Measurements from ENCODE around the gene CCR1. TPM values are rescaled to one million over a fixed set of nuclear protein-coding genes. Genes with fewer than 3 reads are reported as not detected.

Gene CCR1
- total RNA-seq, 1 experiment from 2014 or later: 0.10 TPM

- no peak overlapping the region for H2AFZ ChIP-seq (ENCODE audit: low read depth, low read length, poor library complexity, severe bottlenecking)
- ChIA-PET CTCF (no interaction called here), POLR2A (no interaction called here), RAD21 (ENCODE audit: low non-redundant PET in 1 of 2, low total read pairs in 2 of 2, uncharacterized antibody in 2 of 2, unreplicated experiment in 2 of 2) (no interaction called here)
- H3K79me2 ChIP-seq (ENCODE audit: insufficient read depth, low read length): no peaks in the 10 kb centered on the region
- TF ChIP-seq YY1 (IDR thresholded peaks at IDR 0.05; ENCODE audit: extremely low read depth, insufficient replicate concordance, low read depth, low read length) (no peak), MAX (IDR thresholded peaks at IDR 0.05) (no peak), SIN3A (IDR thresholded peaks at IDR 0.05; ENCODE audit: low read depth) (no peak), JUND (IDR thresholded peaks at IDR 0.05) (no peak), ATF3 (IDR thresholded peaks at IDR 0.05) (no peak), ZFX (IDR thresholded peaks at IDR 0.05) (no peak), POLR2A (IDR thresholded peaks at IDR 0.05; ENCODE audit: borderline replicate concordance, extremely low read depth, insufficient read depth, insufficient read length) (no peak)
- H3K4me3 ChIP-seq (replicated peaks in 1 of 2; ENCODE audit: low read depth in 1 of 2, low read length in 2 of 2): no peak overlapping the region
- H3K9me3 ChIP-seq (ENCODE audit: control insufficient read depth in 1 of 2, insufficient read depth in 1 of 2, low read depth in 1 of 2, low read length in 2 of 2): no peaks in the 10 kb centered on the region
- DNase-seq (ENCODE audit: low read depth, low spot score): no peak
- H3K4me1 ChIP-seq (ENCODE audit: control insufficient read depth in 1 of 2, insufficient read depth in 2 of 2, low read length in 2 of 2): peaks cover 0 to 9% of the 10 kb centered on the region in 2 experiments; a peak in 2 of 4 replicates
- no peak overlapping the region for H3K9ac ChIP-seq (ENCODE audit: low read length)
- no TSS peak for BruUV-seq (replicated peaks)
- H3K4me2 ChIP-seq (ENCODE audit: low read length): no peak overlapping the region
- no peaks in the 10 kb centered on the region for H4K20me1 ChIP-seq (ENCODE audit: insufficient read depth)
- no peaks in the 10 kb centered on the region for H3K36me3 ChIP-seq (ENCODE audit: control insufficient read depth in 1 of 2, insufficient read depth in 2 of 2, low read length in 2 of 2)
- ATAC-seq: no peak
- intact Hi-C loops (cut with micrococcal nuclease): no loop called here
- H3K27me3 ChIP-seq (ENCODE audit: insufficient read depth, low read length): no peaks in the 10 kb centered on the region
- H3K9me2 ChIP-seq (ENCODE audit: insufficient read depth): no peaks in the 10 kb centered on the region
- H3K27ac ChIP-seq (ENCODE audit: low read depth, low read length): no peak overlapping the region
Measured at GRCh38 chr3:46205286-46205960, 2.7 kb downstream of the CCR1 start.

GRCh38 chr3:46203681-46204080 lies 4.4 kb downstream of the CCR1 start:
- Histone ChIP-seq H3K4me1 (ENCODE audit: control insufficient read depth in 1 of 2, insufficient read depth in 2 of 2, low read length in 2 of 2) (peaks cover 0 to 9% of the 10 kb centered on the region in 2 experiments; a peak in 2 of 4 replicates), H4K20me1 (ENCODE audit: insufficient read depth) (no peaks in the 10 kb centered on the region), H3K4me2 (ENCODE audit: low read length) (no peak overlapping the region), H3K27ac (ENCODE audit: low read depth, low read length) (no peak overlapping the region), H3K9me3 (ENCODE audit: control insufficient read depth in 1 of 2, insufficient read depth in 1 of 2, low read depth in 1 of 2, low read length in 2 of 2) (no peaks in the 10 kb centered on the region), H3K36me3 (ENCODE audit: control insufficient read depth in 1 of 2, insufficient read depth in 2 of 2, low read length in 2 of 2) (no peaks in the 10 kb centered on the region), H3K9ac (ENCODE audit: low read length) (no peak overlapping the region), H2AFZ (ENCODE audit: low read depth, low read length, poor library complexity, severe bottlenecking) (no peak overlapping the region), H3K4me3 (replicated peaks in 1 of 2; ENCODE audit: low read depth in 1 of 2, low read length in 2 of 2) (no peak overlapping the region), H3K9me2 (ENCODE audit: insufficient read depth) (no peaks in the 10 kb centered on the region), H3K27me3 (ENCODE audit: insufficient read depth, low read length) (no peaks in the 10 kb centered on the region), H3K79me2 (ENCODE audit: insufficient read depth, low read length) (no peaks in the 10 kb centered on the region)
- DNase-seq (ENCODE audit: low read depth, low spot score): no peak
- no peak for ATAC-seq
- ChIA-PET RAD21 (ENCODE audit: low non-redundant PET in 1 of 2, low total read pairs in 2 of 2, uncharacterized antibody in 2 of 2, unreplicated experiment in 2 of 2) (no interaction called here), POLR2A (no interaction called here), CTCF (no interaction called here)
- intact Hi-C loops (cut with micrococcal nuclease): no loop called here
- no peak for TF ChIP-seq POLR2AphosphoS5 (IDR thresholded peaks at IDR 0.05; ENCODE audit: low read depth, low read length)
- TF ChIP-seq CBX3 (IDR thresholded peaks at IDR 0.05; ENCODE audit: low read depth): no peak
- TF ChIP-seq POLR2A (IDR thresholded peaks at IDR 0.05; ENCODE audit: borderline replicate concordance, extremely low read depth, insufficient read depth, insufficient read length): no peak
- no peak for TF ChIP-seq REST (IDR thresholded peaks at IDR 0.05; ENCODE audit: low read depth)
- TF ChIP-seq ZNF274 (IDR thresholded peaks at IDR 0.05; ENCODE audit: low read depth, low read length): no peak
- TF ChIP-seq ATF3 (IDR thresholded peaks at IDR 0.05): no peak
- TF ChIP-seq SIN3A (IDR thresholded peaks at IDR 0.05; ENCODE audit: low read depth): no peak
- no peak for TF ChIP-seq CTCF (IDR thresholded peaks at IDR 0.05 in 2 of 3, conservative IDR thresholded peaks at IDR 0.05 in 1 of 3; ENCODE audit: borderline replicate concordance in 1 of 3, insufficient read depth in 1 of 3, low read depth in 2 of 3, low read length in 2 of 3)
- no peak for TF ChIP-seq SRF (IDR thresholded peaks at IDR 0.05; ENCODE audit: low read depth)
- BruUV-seq (replicated peaks): no TSS peak

Data from HCT116 (cell line).